A549 (cell line): ENCODE results near the gene NAPEPLD. TPM values are rescaled to one million over a fixed set of nuclear protein-coding genes. Genes with fewer than 3 reads are reported as not detected.
"Not testable (repeated sequence)": the region's sequence is repeated elsewhere in the genome, so short reads cannot be mapped to it uniquely, and the experiment has no call there.

Source experiments
- ATAC-seq, 2 experiments: fragments of 200-7000 bp in 1 of 2; fragments of >200 bp in 1 of 2; cut with Nextera tagmentation in 1 of 2; cut with Tn5 transposase in 1 of 2; 3 replicates each; pipeline versions ENCODE4 v1.8.0 to v1.9.1; 2018 to 2020; ENCODE audit warnings: mild to moderate bottlenecking in 1 of 2, moderate library complexity in 1 of 2
- CTCF ChIA-PET: fragments of 300-600 bp; sonication (Branson Sonifier 250); formaldehyde crosslinking; extraction: SDS; loops from one replicate; lab custom pipeline; 2021; ENCODE audit warnings: antibody characterized with exemption, inconsistent platforms; lab: Yijun Ruan, JAX
- POLR2A ChIA-PET: fragments of 350-600 bp; formaldehyde crosslinking; extraction: SDS; loops from one replicate; lab custom pipeline; 2021; ENCODE audit warnings: antibody characterized with exemption, inconsistent platforms; lab: Yijun Ruan, JAX
- DNase-seq, 2 experiments: peaks; one replicate each; pipeline versions ENCODE4 v3.0.0 to v3.0.0-alpha.2; 2011 to 2016; ENCODE audit warnings: low read depth in 1 of 2, low spot score in 1 of 2
- FAIRE-seq: peaks from 2 replicates; lab custom pipeline; 2011; peaks lifted over from hg19 to GRCh38; lab: Jason Lieb, UNC
- H3K27ac ChIP-seq, 2 experiments: fragments of >200 bp; sonication (Bioruptor Twin); formaldehyde crosslinking; 3 replicates each; pipeline ENCODE4 v1.5.1; 2016 to 2017
- H3K4me1 ChIP-seq: fragments of >200 bp; sonication (Bioruptor Twin); formaldehyde crosslinking; 3 replicates; pipeline ENCODE4 v1.6.1; 2016
- H3K4me2 ChIP-seq: fragments of >200 bp; sonication (Bioruptor Twin); formaldehyde crosslinking; 3 replicates; pipeline ENCODE4 v1.6.1; 2016
- H3K4me3 ChIP-seq: fragments of >200 bp; sonication (Bioruptor Twin); formaldehyde crosslinking; 3 replicates; pipeline ENCODE4 v1.5.1; 2016
- H3K9me3 ChIP-seq: fragments of >200 bp; sonication (Bioruptor Twin); formaldehyde crosslinking; 3 replicates; pipeline ENCODE4 v1.6.1; 2016
- BCL3 ChIP-seq: fragments of >200 bp; sonication (Bioruptor Twin); formaldehyde crosslinking; IDR thresholded peaks from 3 replicates; pipeline ENCODE4 v1.6.1; 2016
- BHLHE40 ChIP-seq: IDR thresholded peaks from 2 replicates; pipeline ENCODE4 v1.6.1; 2012; ENCODE audit warnings: low read depth, low read length, inconsistent platforms
- CBX2 ChIP-seq: fragments of 200-600 bp; sonication (generic); IDR thresholded peaks from 2 replicates; pipeline ENCODE4 v1.6.1; 2016; ENCODE audit warnings: low read depth, mild to moderate bottlenecking, borderline replicate concordance
- ESRRA ChIP-seq: fragments of 150-350 bp; IDR thresholded peaks from 2 replicates; pipeline ENCODE4 v1.6.1; 2014; ENCODE audit warnings: mild to moderate bottlenecking, low read length, borderline replicate concordance
- FOSB ChIP-seq: fragments of 250-450 bp; sonication (Bioruptor Pico); IDR thresholded peaks from 2 replicates; pipeline ENCODE4 v1.5.0; 2020; ENCODE audit warnings: mild to moderate bottlenecking, moderate library complexity
- HDAC2 ChIP-seq: fragments of 200-600 bp; sonication (generic); IDR thresholded peaks from 2 replicates; pipeline ENCODE4 v1.6.1; 2016
- HEYL ChIP-seq: fragments of 250-450 bp; sonication (Bioruptor Pico); IDR thresholded peaks from 2 replicates; pipeline ENCODE4 v1.8.0; 2021; ENCODE audit warnings: mild to moderate bottlenecking, moderate library complexity
- HOXA7 ChIP-seq: fragments of 250-450 bp; sonication (Bioruptor Pico); IDR thresholded peaks from 2 replicates; pipeline ENCODE4 v1.5.0; 2020; ENCODE audit warnings: mild to moderate bottlenecking, moderate library complexity
- HOXB13 ChIP-seq: fragments of 250-450 bp; sonication (Bioruptor Pico); IDR thresholded peaks from 2 replicates; pipeline ENCODE4 v1.5.0; 2020; ENCODE audit warnings: low read depth, mild to moderate bottlenecking, moderate library complexity
- JUN ChIP-seq, 2 experiments: fragments of >200 bp; sonication (Bioruptor Twin); formaldehyde crosslinking; IDR thresholded peaks; 2 replicates in 1 of 2; 3 replicates in 1 of 2; pipeline ENCODE4 v1.6.1; 2016 to 2017
- JUNB ChIP-seq: fragments of >200 bp; sonication (Bioruptor Twin); formaldehyde crosslinking; IDR thresholded peaks from 2 replicates; pipeline ENCODE4 v1.6.1; 2016
- MAFK ChIP-seq: fragments of 450-650 bp; IDR thresholded peaks from 2 replicates; pipeline ENCODE4 v1.6.1; 2014; ENCODE audit not compliant: partially characterized antibody
- NFE2L2 ChIP-seq: fragments of 150-350 bp; conservative IDR thresholded peaks from 2 replicates; pipeline ENCODE4 v1.6.1; 2014; ENCODE audit warnings: low read length
- NPAS2 ChIP-seq: fragments of 250-450 bp; sonication (Bioruptor Pico); IDR thresholded peaks from 2 replicates; pipeline ENCODE4 v1.8.0; 2022; ENCODE audit warnings: mild to moderate bottlenecking, moderate library complexity, borderline replicate concordance
- POLR2AphosphoS2 ChIP-seq: conservative IDR thresholded peaks from 2 replicates; pipeline ENCODE4 v1.6.1; 2012; ENCODE audit warnings: low read length, improper control_type of control experiment, inconsistent platforms
- REST ChIP-seq: fragments of 200-600 bp; sonication (generic); IDR thresholded peaks from 2 replicates; pipeline ENCODE4 v1.6.1; 2016; ENCODE audit warnings: antibody characterized with exemption, mild to moderate bottlenecking, moderate library complexity
- RFX5 ChIP-seq: fragments of 450-650 bp; IDR thresholded peaks from 2 replicates; pipeline ENCODE4 v1.7.1; 2014; ENCODE audit warnings: antibody characterized with exemption, mild to moderate bottlenecking, moderate library complexity
- ZC3H11A ChIP-seq: fragments of 450-650 bp; IDR thresholded peaks from 2 replicates; pipeline ENCODE4 v1.6.1; 2014; ENCODE audit warnings: antibody characterized with exemption, mild to moderate bottlenecking
- ZNF302 ChIP-seq: fragments of 250-450 bp; sonication (Bioruptor Pico); IDR thresholded peaks from 2 replicates; pipeline ENCODE4 v1.9.0; 2021; ENCODE audit warnings: inconsistent platforms, mild to moderate bottlenecking, moderate library complexity
- WGBS: methylation state at CpG from one replicate; pipeline ENCODE4 v1.1.6; 2017; ENCODE audit errors: missing lambda C conversion rate; 5-methylcytosine and 5-hydroxymethylcytosine counted together
- polyA plus RNA-seq, 4 experiments: library from polyadenylated mRNA; depleted of rRNA in 3 of 4; stranded (reverse); fragments of >200 nt; fragmentation: RNase III in 1 of 4; extraction: RNeasy Plus Mini Kit Qiagen cat#74134 plus additional on column Dnase treatment in 1 of 4; gene quantifications; 2 replicates in 3 of 4; 3 replicates in 1 of 4; pipeline ENCODE4 v1.2.3, GENCODE V29; 2011 to 2017

The NAPEPLD gene
- polyA plus RNA-seq, 2 of the 4 experiments (the other 2 are of a cell fraction): 10.1 to 12.0 TPM

- H3K4me1 ChIP-seq: peaks cover 14% of the 10 kb centered on the region; the same call in 2 of the 3 replicates
- TF ChIP-seq ZC3H11A (no peak), ESRRA (no peak), NFE2L2 (no peak), BCL3 (no peak), HEYL (CRISPR knock-in tag) (no peak), BHLHE40 (no peak), JUNB (no peak), HOXB13 (CRISPR knock-in tag) (no peak), HDAC2 (no peak), MAFK (no peak), ZNF302 (CRISPR knock-in tag) (no peak), RFX5 (no peak), HOXA7 (CRISPR knock-in tag) (no peak), FOSB (no peak), CBX2 (no peak), NPAS2 (no peak), POLR2AphosphoS2 (no peak), REST (no peak), JUN (IDR thresholded peaks at IDR 0.05) (no peak)
- CTCF ChIA-PET: interaction anchor here (1.4 kb wide), 1 partner anchor 55 kb away, joined by 3 read pairs; no protein-coding TSS in a partner anchor
- DNase-seq (no peak), ATAC-seq (peak in 1 of 2 experiments; percentile 4; a peak in 3 of 6 replicates), FAIRE-seq (no peak)
- under 1% methylated on average over 13 of the region's 13 CpGs for WGBS
- POLR2A ChIA-PET: interaction anchor here (0.6 to 1.4 kb wide), 3 partner anchors 17 to 74 kb away, joined by 3 to 26 read pairs (median 4); partner anchors contain the start of genes ARMC10 and FBXL13
- H3K4me3 ChIP-seq: peak overlapping the region; percentile 63
- H3K27ac ChIP-seq: peak overlapping the region; percentile 92 to 93
- no peaks in the 10 kb centered on the region for H3K9me3 ChIP-seq
- peak overlapping the region; percentile 87 for H3K4me2 ChIP-seq
Measured at GRCh38 chr7:103148131-103148993, 537 bp downstream of the NAPEPLD start.

- H3K4me1 ChIP-seq: peaks cover 23% of the 10 kb centered on the region; the same call in 2 of the 3 replicates
- POLR2A ChIA-PET, H3K4me2 ChIP-seq, CTCF ChIA-PET, FAIRE-seq, H3K9me3 ChIP-seq, ATAC-seq, H3K4me3 ChIP-seq, DNase-seq, H3K27ac ChIP-seq: not testable (repeated sequence)
- 89% methylated on average over 2 of the region's 2 CpGs for WGBS
Measured at GRCh38 chr7:103144754-103145153, 4.1 kb downstream of the NAPEPLD start.
